ENCODE results near the gene HDGFL1. TPM values are rescaled to one million over a fixed set of nuclear protein-coding genes. Genes with fewer than 3 reads are reported as not detected.

Gene HDGFL1
- total RNA-seq, 1 donor from 2014 or later = not detected

- DNase-seq (ENCODE audit: low read depth) = no peak
Observed at GRCh38 chr6:22589118-22589517, 19.8 kb downstream of the HDGFL1 start.

- DNase-seq (ENCODE audit: low read depth) = no peak
Observed at GRCh38 chr6:22590423-22590822, 21.1 kb downstream of the HDGFL1 start.

GRCh38 chr6:22593895-22594294, 24.5 kb downstream of the HDGFL1 start:
- DNase-seq (ENCODE audit: low read depth) = no peak

GRCh38 chr6:22596011-22596410, 26.6 kb downstream of the HDGFL1 start:
- no peak for DNase-seq (ENCODE audit: low read depth)

GRCh38 chr6:22598339-22598738, 29.0 kb downstream of the HDGFL1 start:
- no peak for DNase-seq (ENCODE audit: low read depth)

GRCh38 chr6:22600059-22600458, 30.7 kb downstream of the HDGFL1 start:
- no peak for DNase-seq (ENCODE audit: low read depth)

- DNase-seq (ENCODE audit: low read depth) = no peak
Observed at GRCh38 chr6:22601984-22602383, 32.6 kb downstream of the HDGFL1 start.

GRCh38 chr6:22605736-22606135, 36.4 kb downstream of the HDGFL1 start:
- no peak for DNase-seq (ENCODE audit: low read depth)

GRCh38 chr6:22610127-22610526, 40.8 kb downstream of the HDGFL1 start:
- DNase-seq (ENCODE audit: low read depth) = no peak

- no peak for DNase-seq (ENCODE audit: low read depth)
Observed at GRCh38 chr6:22612236-22612635, 42.9 kb downstream of the HDGFL1 start.

GRCh38 chr6:22613051-22613450, 43.7 kb downstream of the HDGFL1 start:
- DNase-seq (ENCODE audit: low read depth) = peak; percentile 23

GRCh38 chr6:22613695-22614094, 44.3 kb downstream of the HDGFL1 start:
- peak; percentile 73 for DNase-seq (ENCODE audit: low read depth)

- peak; percentile 46 for DNase-seq (ENCODE audit: low read depth)
Observed at GRCh38 chr6:22614547-22614946, 45.2 kb downstream of the HDGFL1 start.

GRCh38 chr6:22621028-22621427, 51.7 kb downstream of the HDGFL1 start:
- DNase-seq (ENCODE audit: low read depth) = no peak

Measured in myocyte (in vitro differentiated cells).